SK-N-SH (cell line): ENCODE measurements around the gene EEA1.

ENCODE experiments used
- CTCF ChIP-seq: fragments of 200-600 bp; sonication (generic); IDR thresholded peaks from 2 replicates; pipeline ENCODE4 v1.6.1; 2017; ENCODE audit warnings: antibody characterized with exemption, mild to moderate bottlenecking, moderate library complexity
- ELF1 ChIP-seq: IDR thresholded peaks from 2 replicates; pipeline ENCODE4 v1.4.0; 2012
- FOXM1 ChIP-seq: IDR thresholded peaks from 2 replicates; pipeline ENCODE4 v1.4.0; 2012; ENCODE audit warnings: low read depth, mild to moderate bottlenecking
- TAF1 ChIP-seq: IDR thresholded peaks from 2 replicates; pipeline ENCODE4 v1.6.1; 2012; ENCODE audit warnings: low read depth, mild to moderate bottlenecking, low read length, moderate library complexity, borderline replicate concordance

GRCh38 chr12:92971859-92972524 lies 42.9 kb upstream of the EEA1 start:
- TF ChIP-seq CTCF (no peak), FOXM1 (no peak), ELF1 (no peak), TAF1 (no peak)
